Pancreas (tissue), 10 donors: Measurements from ENCODE around the gene ZSCAN25. TPM values are rescaled to one million over a fixed set of nuclear protein-coding genes. Genes with fewer than 3 reads are reported as not detected.

Experiments used
- ATAC-seq, 4 donors: fragments of 200-7000 bp; cut with Tn5 transposase; one replicate each; pipeline versions ENCODE4 v1.8.0 to v1.9.1; 2020; ENCODE audit warnings: mild to moderate bottlenecking in 4 of 4, moderate library complexity in 4 of 4
- DNase-seq, 6 donors: peaks; one replicate each; pipeline ENCODE4 v3.0.0-alpha.2; 2020
- FAIRE-seq: peaks from 2 replicates; lab custom pipeline; 2012; peaks lifted over from hg19 to GRCh38; lab: Jason Lieb, UNC
- H3K27ac ChIP-seq, 4 donors: fragments of 200-600 bp; sonication (generic); 1 replicate in 3 of 4; 2 replicates in 1 of 4; pipeline versions ENCODE4 v1.5.0 to v1.8.0; 2020
- H3K27me3 ChIP-seq, 4 donors: fragments of 200-600 bp; one replicate each; pipeline ENCODE4 v1.8.0; 2021
- H3K36me3 ChIP-seq, 3 donors: fragments of 200-600 bp; sonication (generic) in 1 of 3; one replicate each; pipeline versions ENCODE4 v1.5.0 to v1.8.0; 2020 to 2021
- H3K4me1 ChIP-seq, 3 donors: fragments of 200-600 bp; one replicate each; pipeline ENCODE4 v1.8.0; 2021
- H3K4me3 ChIP-seq, 4 donors: fragments of 200-600 bp; sonication (generic) in 2 of 4; one replicate each; pipeline versions ENCODE4 v1.5.0 to v1.8.0; 2020 to 2021
- H3K9me3 ChIP-seq, 4 donors: fragments of 200-600 bp; one replicate each; pipeline ENCODE4 v1.8.0; 2021
- CTCF ChIP-seq, 4 donors: fragments of 200-600 bp; sonication (generic) in 3 of 4; IDR thresholded peaks; one replicate each; pipeline versions ENCODE4 v1.5.0 to v1.8.0; 2021; ENCODE audit warnings: antibody characterized with exemption in 4 of 4
- WGBS, 2 donors: extraction: QIAGEN DNeasy Blood & Tissue Kit; methylation state at CpG; one replicate each; pipeline ENCODE4 v1.1.7; 2013; 5-methylcytosine and 5-hydroxymethylcytosine counted together
- intact Hi-C, 3 donors: fragments of 100-400 bp; cut with DNase I; formaldehyde crosslinking; loops; one replicate each; pipeline versions ENCODE4 v1.11.1 to v1.14.2; 2022
- polyA plus RNA-seq, 2 donors: library from polyadenylated mRNA; stranded (reverse); fragments of 200-250 nt; gene quantifications; one replicate each; pipeline ENCODE4 v1.2.3, GENCODE V29; 2013
- total RNA-seq, 6 donors: library from RNA; stranded (reverse); fragmentation: NEBNext Ultra II Directional in 4 of 6; extraction: Animal tissue kit (Norgen Biotek cat#: 25700) in 4 of 6; gene quantifications; one replicate each; pipeline versions ENCODE4 v1.2.1 to v1.2.4, GENCODE V29; 2021 to 2023
- donor health status: healthy with polysubstance abuse.
- donor health status: DM: no; HTN: no; CAD: no; lungs with moderate emphysema.
- donor health status: DM: no; HTN: no; CAD: no.
- donor health status: control.
- donor health status: control.
- donor health status: Bipolar disorder and iron deficiency.
- donor health status: DM: yes; HTN: yes; CAD: no.
- donor health status: DM: no; HTN: no; CAD: no.
- donor health status: DM: no; HTN: no; CAD: no.
- donor health status: DM: yes; HTN: yes; CAD: no.

ZSCAN25 gene
- total and polyA plus RNA-seq, 8 donors, result 4.7 to 12.8 (median 8.0) TPM

DNA sequence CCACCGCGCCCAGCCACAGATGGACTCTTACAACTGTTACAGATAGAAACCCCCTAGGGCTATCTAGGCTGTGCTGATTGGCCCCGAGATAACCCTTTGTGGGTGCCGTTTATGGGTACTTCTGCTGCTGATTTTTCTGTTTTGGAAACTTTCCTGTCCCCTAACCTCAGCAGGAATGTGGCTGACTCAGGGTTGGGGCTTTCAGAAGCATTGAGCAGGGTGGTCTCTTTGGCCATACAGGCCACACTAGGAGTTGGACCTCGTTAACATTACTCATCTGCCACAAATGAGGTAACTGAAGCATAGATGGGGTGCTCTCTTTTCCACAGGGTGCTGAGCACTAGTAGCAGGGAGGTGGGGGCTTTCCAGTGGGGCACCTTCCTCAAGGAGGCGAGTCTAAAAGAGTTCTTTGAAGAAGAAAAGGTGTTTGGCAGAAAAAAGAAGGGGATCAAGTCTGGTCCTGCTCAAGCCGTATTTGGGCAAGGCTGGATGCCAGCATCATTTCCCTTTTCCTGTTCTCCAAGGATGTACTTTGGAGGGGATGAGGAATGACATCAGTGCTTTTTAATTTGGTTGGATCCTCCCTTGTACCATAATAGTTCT, 6.4 kb downstream of the ZSCAN25 start:
- peaks cover 0 to 91% (median 62%) of the 10 kb centered on the region in 3 donors for H3K36me3 ChIP-seq
- DNase-seq (no peak), ATAC-seq (no peak), FAIRE-seq (no peak)
- intact Hi-C loops, result no loop called here
- H3K4me3 ChIP-seq, result no peak overlapping the region
- H3K27ac ChIP-seq, result no peak overlapping the region
- H3K4me1 ChIP-seq, result no peaks in the 10 kb centered on the region
- WGBS, 2 donors, result 85 to 91% methylated on average over 7 of the region's 7 CpGs
- no peaks in the 10 kb centered on the region for H3K9me3 ChIP-seq
- TF ChIP-seq CTCF (IDR thresholded peaks at IDR 0.05), result no peak
- no peaks in the 10 kb centered on the region for H3K27me3 ChIP-seq

- ATAC-seq (no peak), DNase-seq (no peak), FAIRE-seq (no peak)
- Histone ChIP-seq H3K27me3 (no peaks in the 10 kb centered on the region), H3K4me1 (no peaks in the 10 kb centered on the region), H3K27ac (no peak overlapping the region), H3K9me3 (no peaks in the 10 kb centered on the region), H3K36me3 (peaks cover 0 to 90% (median 62%) of the 10 kb centered on the region in 3 donors), H3K4me3 (no peak overlapping the region)
- no peak for TF ChIP-seq CTCF (IDR thresholded peaks at IDR 0.05)
- WGBS, 2 donors, result 87% methylated on average over 9 of the region's 9 CpGs
- intact Hi-C loops, result no loop called here
These were observed 7.1 kb downstream of the ZSCAN25 start for GRCh38 chr7:99623702-99624447.

- 93% methylated on average over 16 of the region's 16 CpGs for WGBS, 2 donors
- DNase-seq (no peak), FAIRE-seq (no peak), ATAC-seq (peak in 1 of 4 donors; percentile 11)
- no peak for TF ChIP-seq CTCF (IDR thresholded peaks at IDR 0.05)
- Histone ChIP-seq H3K4me1 (no peaks in the 10 kb centered on the region), H3K27me3 (no peaks in the 10 kb centered on the region), H3K9me3 (no peaks in the 10 kb centered on the region), H3K27ac (no peak overlapping the region), H3K4me3 (no peak overlapping the region), H3K36me3 (peaks cover 0 to 90% (median 65%) of the 10 kb centered on the region in 3 donors)
- intact Hi-C loops, result no loop called here
These were observed 7.7 kb downstream of the ZSCAN25 start for GRCh38 chr7:99624484-99624883.

GRCh38 chr7:99625321-99625720, 8.6 kb downstream of the ZSCAN25 start:
- no peak overlapping the region for H3K27ac ChIP-seq
- H3K27me3 ChIP-seq, result no peaks in the 10 kb centered on the region
- no peak overlapping the region for H3K4me3 ChIP-seq
- FAIRE-seq (no peak), DNase-seq (no peak), ATAC-seq (no peak)
- no peaks in the 10 kb centered on the region for H3K9me3 ChIP-seq
- WGBS, 2 donors, result 79 to 82% methylated on average over 5 of the region's 5 CpGs
- H3K36me3 ChIP-seq, result peaks cover 0 to 90% (median 62%) of the 10 kb centered on the region in 3 donors
- TF ChIP-seq CTCF (IDR thresholded peaks at IDR 0.05), result no peak
- H3K4me1 ChIP-seq, result no peaks in the 10 kb centered on the region
- intact Hi-C loops, result no loop called here

- intact Hi-C loops, result no loop called here
These were observed 9.2 kb downstream of the ZSCAN25 start for GRCh38 chr7:99625961-99626360.

More at GRCh38 chr7:99625961-99626360, 9.2 kb downstream of the ZSCAN25 start:
- FAIRE-seq (no peak), ATAC-seq (no peak), DNase-seq (no peak)
- peaks cover 0 to 90% (median 55%) of the 10 kb centered on the region in 3 donors for H3K36me3 ChIP-seq
- WGBS, 2 donors, result 91 to 94% methylated on average over 4 of the region's 4 CpGs
- no peak overlapping the region for H3K27ac ChIP-seq
- H3K4me1 ChIP-seq, result no peaks in the 10 kb centered on the region
- H3K4me3 ChIP-seq, result no peak overlapping the region
- no peaks in the 10 kb centered on the region for H3K27me3 ChIP-seq
- H3K9me3 ChIP-seq, result no peaks in the 10 kb centered on the region
- no peak for TF ChIP-seq CTCF (IDR thresholded peaks at IDR 0.05)
